Measurements from ENCODE around the gene TCP11X2.
"Not testable (repeated sequence)": the region's sequence is repeated elsewhere in the genome, so short reads cannot be mapped to it uniquely, and the experiment has no call there.

The TCP11X2 gene

DNA sequence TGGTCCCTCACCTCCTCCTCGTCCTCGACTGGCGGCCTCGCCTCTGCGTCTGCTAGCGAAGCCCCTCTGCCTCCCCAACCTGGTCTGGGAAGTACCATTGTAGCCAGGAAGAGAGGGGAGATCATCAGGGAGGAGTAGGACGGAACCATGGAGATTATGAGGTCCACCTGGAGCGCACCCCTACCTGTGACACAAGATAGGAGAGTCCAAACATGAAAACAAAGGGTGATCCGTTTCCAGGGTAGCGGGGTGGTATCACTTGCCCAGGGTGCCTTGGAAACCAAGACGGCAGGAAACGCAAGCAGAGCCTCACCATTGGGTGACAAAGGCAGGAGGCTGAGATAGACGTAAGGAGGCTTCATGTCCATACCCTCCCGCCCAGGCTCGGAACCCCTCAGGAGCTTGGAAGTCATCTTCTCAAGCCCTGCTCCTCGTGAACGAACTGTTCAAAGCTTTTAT, at the start of gene TCP11X2:
Gene TCP11X2 (minus strand): TSS at position 51 of the 459 bp plus-strand sequence.
- not testable (repeated sequence) for H3K4me3 ChIP-seq (ENCODE audit: control insufficient read depth, low read depth, low read length); DNase-seq (ENCODE audit: low read depth)

DNA sequence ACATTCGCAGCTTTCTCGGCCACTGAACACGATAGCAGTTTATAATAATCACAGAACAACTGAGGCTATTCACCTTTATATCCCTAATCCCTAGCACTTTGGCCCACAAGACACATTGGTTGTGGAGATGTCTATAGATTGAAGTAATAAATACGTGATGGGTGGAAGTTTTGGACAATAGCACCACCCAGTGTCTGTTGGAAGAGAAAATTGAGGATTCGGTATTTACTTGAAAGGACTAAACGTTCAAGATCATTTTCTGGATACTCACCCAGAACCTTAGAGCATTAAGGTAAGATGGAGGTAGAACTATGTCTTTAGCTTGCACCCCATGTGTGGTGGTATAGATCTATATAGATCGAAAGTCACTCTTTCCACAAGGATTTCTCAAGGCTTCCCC, 45.7 kb upstream of the TCP11X2 start:
- TF ChIP-seq, protein P1, sequence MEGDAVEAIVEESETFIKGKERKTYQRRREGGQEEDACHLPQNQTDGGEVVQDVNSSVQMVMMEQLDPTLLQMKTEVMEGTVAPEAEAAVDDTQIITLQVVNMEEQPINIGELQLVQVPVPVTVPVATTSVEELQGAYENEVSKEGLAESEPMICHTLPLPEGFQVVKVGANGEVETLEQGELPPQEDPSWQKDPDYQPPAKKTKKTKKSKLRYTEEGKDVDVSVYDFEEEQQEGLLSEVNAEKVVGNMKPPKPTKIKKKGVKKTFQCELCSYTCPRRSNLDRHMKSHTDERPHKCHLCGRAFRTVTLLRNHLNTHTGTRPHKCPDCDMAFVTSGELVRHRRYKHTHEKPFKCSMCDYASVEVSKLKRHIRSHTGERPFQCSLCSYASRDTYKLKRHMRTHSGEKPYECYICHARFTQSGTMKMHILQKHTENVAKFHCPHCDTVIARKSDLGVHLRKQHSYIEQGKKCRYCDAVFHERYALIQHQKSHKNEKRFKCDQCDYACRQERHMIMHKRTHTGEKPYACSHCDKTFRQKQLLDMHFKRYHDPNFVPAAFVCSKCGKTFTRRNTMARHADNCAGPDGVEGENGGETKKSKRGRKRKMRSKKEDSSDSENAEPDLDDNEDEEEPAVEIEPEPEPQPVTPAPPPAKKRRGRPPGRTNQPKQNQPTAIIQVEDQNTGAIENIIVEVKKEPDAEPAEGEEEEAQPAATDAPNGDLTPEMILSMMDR (conservative IDR thresholded peaks at IDR 0.05; ENCODE audit: control insufficient read depth, insufficient read depth, low read depth, low read length), result peak; percentile 22
- peak; percentile 37 for DNase-seq (ENCODE audit: low read depth)

DNA sequence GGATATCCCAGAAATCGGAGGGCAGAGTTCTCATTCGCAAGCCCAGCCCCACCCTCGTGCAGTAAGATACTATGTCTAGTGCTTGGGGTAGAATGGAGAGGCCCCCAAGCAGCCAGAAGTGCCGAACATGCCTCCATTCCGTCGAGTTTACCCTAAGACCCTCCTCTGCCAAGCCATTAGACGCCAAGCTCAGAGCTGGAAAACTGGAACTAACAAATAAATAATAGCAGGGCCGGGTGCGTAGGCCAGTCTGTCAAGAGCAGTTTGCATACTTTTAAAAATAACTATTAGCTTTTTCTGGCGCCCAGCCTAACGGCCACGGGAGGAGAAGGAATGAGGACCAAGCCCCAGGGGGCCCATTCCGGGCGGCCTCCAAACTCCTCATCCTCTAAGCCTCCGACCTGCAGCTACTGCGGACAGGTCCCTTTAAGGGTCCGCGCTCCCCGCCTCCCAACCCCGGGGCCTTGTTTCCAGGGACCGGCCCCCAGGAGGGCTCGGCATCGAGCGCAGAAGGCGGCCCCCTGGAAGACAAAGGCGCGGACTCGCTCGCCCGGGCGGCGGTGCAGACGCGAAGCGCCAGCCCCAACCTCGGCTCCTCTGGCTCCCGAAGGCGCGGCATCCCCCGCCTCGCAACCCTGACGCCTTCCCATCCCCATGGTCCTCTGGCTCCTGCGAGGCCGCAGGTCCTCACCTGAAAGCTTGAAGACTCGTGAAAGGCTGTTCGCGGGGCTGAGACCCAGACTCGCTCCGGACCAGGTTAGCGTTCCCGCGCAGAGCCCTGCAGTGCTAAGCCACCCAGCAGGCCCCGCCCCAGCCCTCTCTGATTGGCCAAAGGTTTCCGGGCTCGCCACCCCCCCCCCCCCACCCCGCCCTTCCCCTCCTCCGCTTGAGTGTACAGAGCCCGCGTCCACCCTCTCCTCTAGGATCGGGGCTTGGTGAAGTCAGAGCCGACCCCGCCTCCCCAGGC, 44.6 kb upstream of the TCP11X2 start, which contains the start of gene TMSB15A:
Gene TMSB15A (minus strand): TSS at position 765 of the 967 bp plus-strand sequence.
- no peak for DNase-seq (ENCODE audit: low read depth)
- TF ChIP-seq, protein P1 (conservative IDR thresholded peaks at IDR 0.05; ENCODE audit: control insufficient read depth, insufficient read depth, low read depth, low read length), result no peak
- H3K4me3 ChIP-seq (ENCODE audit: control insufficient read depth, low read depth, low read length), result peak within 1 kb of the TSS; percentile 37

More for the DNA sequence above, 45.7 kb upstream of the TCP11X2 start:
- no peak overlapping the region for H3K4me3 ChIP-seq (ENCODE audit: control insufficient read depth, low read depth, low read length)

DNA sequence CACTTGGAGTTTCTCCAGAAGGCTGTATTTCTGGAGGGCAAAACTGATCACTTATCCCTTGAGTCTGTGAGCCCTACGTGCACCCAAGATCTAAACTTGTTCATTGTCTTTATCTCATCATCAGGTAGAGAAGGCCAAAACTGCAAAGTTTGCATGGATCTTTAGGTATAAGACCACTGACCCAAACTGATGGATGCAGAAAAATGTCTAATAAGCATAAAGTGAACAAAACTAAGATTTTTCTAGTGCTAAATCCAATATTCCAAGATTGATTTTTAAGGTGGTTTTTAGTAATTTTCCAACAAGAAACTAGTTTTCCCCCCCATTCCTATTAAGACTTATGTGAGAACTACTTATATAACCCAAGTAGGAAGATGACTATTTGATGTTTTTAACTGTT, 42.9 kb upstream of the TCP11X2 start:
- TF ChIP-seq, protein P1 (conservative IDR thresholded peaks at IDR 0.05; ENCODE audit: control insufficient read depth, insufficient read depth, low read depth, low read length), result no peak
- DNase-seq (ENCODE audit: low read depth), result no peak
- H3K4me3 ChIP-seq (ENCODE audit: control insufficient read depth, low read depth, low read length), result no peak overlapping the region

DNA sequence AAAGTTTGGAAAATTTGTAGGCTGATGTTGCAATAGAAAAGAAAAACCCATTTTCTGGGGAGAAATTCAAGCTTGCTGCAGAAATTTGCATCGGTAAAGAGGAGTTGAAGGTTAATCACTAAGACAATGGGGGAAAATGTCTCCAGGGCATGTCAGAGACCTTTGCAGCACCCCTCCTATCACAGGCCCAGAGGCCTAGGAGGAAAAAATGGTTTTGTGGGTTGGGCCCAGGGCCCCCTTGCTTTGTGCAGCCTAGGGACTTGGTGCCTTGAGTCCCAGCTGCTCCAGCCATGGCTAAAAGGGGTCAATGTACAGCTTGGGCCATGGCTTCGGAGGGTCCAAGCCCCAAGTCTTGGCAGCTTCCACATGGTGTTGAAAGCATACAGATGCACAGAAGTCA, 27.1 kb upstream of the TCP11X2 start:
- TF ChIP-seq, protein P1 (conservative IDR thresholded peaks at IDR 0.05; ENCODE audit: control insufficient read depth, insufficient read depth, low read depth, low read length), result no peak
- H3K4me3 ChIP-seq (ENCODE audit: control insufficient read depth, low read depth, low read length), result no peak overlapping the region
- DNase-seq (ENCODE audit: low read depth), result no peak

DNA sequence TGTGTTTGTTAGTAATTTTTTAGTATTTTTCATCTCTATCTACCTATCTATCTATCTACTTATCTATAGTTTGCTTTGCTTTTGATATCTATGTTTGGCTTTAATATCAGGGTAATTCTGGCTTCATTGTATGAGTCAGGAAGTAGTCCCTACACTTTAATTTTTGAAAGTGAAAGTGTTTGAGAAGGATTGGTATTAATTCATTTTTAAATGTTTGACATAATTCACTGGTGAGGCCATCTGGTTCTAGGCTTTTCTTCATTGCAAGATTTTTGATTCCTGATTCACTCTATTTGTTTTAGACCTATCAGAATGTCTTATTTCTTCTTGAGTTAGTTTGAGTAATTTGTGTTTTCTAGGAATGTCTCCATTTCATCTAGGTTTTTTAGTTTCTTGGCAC, 20.2 kb upstream of the TCP11X2 start:
- DNase-seq (ENCODE audit: low read depth), result peak; percentile 1
- H3K4me3 ChIP-seq (ENCODE audit: control insufficient read depth, low read depth, low read length), result no peak overlapping the region
- TF ChIP-seq, protein P1 (conservative IDR thresholded peaks at IDR 0.05; ENCODE audit: control insufficient read depth, insufficient read depth, low read depth, low read length), result no peak

DNA sequence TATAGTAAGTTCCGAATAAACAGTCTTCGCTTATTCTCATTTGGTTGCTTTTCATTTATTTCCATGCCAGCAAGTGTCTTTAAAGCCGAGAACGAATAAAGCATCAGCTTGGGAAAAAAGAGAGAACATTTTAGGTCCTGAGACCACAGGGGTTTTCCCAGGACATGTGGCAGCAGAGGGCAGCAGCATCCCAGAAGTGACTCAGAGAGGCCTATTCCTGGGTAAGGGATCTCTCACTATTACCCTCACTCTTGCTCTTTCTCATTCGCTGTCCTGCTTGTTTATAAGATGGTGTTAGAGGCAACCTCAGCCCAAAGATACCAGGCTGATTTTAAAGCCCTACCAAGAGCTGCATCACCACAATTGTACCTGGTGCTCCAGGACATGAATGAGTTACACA, 7.2 kb upstream of the TCP11X2 start:
- not testable (repeated sequence) for H3K4me3 ChIP-seq (ENCODE audit: control insufficient read depth, low read depth, low read length); DNase-seq (ENCODE audit: low read depth)

DNA sequence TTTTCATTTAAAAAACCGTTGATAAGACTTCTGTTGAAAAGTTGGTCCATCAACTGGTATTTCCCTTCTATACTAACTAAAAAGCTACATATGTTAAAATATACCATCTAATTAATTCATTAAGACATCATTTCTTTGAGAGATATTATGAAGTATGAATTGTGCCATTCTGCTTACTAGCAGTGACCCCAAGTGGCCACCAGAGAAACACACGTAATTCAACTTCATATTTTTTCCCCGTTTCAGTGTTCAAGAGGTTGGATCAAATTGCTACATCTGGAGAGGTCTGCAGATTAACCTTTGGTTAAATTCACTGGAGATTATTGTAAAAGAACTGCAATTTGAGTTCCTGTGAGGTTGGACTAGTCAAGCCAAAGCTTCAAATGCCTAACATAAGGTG, 1.4 kb downstream of the TCP11X2 start:
- not testable (repeated sequence) for H3K4me3 ChIP-seq (ENCODE audit: control insufficient read depth, low read depth, low read length); DNase-seq (ENCODE audit: low read depth)

DNA sequence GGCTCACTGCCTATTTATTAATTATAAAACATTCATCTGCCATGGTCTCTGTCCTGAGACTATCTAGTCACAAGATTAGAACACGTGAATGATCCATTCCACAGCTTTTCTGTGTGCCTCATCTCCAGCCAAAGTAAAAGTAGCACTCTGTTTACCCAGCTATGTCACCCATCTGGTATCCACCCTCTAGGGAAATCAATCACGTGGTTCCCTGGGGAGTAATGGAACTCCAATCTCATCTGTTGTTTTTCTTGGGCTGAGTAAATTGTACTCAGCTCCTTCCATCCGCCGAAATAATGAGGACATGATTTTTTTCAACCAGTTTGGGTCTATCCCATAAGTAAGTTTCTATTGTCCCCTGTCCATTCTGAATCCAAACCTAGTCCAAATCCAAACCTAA, 13.0 kb downstream of the TCP11X2 start:
- not testable (repeated sequence) for H3K4me3 ChIP-seq (ENCODE audit: control insufficient read depth, low read depth, low read length); DNase-seq (ENCODE audit: low read depth)

DNA sequence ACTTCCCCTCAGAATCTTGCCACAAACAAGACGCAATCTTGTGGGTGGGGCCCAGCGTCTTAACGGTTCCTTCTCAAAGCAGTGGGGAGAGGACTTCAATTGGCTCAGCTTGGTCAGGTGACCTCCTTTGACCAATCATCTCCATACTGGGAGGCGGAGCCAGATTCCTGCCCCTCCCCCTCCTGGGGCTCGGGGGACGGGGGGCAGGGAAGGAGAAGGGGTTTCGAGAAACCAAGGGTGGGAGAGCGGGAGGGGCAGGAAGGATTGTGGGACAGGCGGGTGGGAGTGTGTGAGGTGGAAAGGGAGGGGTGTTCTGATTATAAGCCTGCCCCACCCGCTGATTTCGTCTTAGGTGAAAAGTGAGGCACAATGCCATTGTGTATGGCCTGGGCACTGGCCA, 31.7 kb downstream of the TCP11X2 start, which contains the start of gene NXF2B:
Gene NXF2B (minus strand): TSS at position 101 of the 400 bp plus-strand sequence. CDS start 59,972 bp downstream, outside the sequence.
- not testable (repeated sequence) for H3K4me3 ChIP-seq (ENCODE audit: control insufficient read depth, low read depth, low read length); DNase-seq (ENCODE audit: low read depth)

DNA sequence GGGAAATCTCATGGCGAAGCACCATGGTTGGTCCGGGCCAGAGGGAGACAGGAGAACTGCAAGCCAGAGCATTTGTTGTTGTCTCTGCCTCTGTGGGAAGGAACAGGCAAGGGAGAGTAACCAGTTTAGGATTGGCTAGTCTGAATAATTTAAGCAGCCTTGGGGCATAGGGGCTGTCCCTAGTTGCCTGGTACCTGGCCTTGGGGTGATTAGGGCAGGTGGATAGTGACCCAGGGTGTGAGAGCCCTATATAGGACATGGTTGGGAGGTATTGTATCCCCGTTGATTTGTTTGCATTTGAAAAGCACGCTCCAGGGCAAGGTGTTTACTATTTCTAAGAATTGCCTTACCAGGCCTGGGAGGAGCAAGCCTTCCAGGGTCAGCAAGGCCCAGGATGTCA, 57.1 kb downstream of the TCP11X2 start:
- DNase-seq (ENCODE audit: low read depth); H3K4me3 ChIP-seq (ENCODE audit: control insufficient read depth, low read depth, low read length): not testable (repeated sequence)
